ENCODE data around the gene OLFM3.

OLFM3 gene

DNA sequence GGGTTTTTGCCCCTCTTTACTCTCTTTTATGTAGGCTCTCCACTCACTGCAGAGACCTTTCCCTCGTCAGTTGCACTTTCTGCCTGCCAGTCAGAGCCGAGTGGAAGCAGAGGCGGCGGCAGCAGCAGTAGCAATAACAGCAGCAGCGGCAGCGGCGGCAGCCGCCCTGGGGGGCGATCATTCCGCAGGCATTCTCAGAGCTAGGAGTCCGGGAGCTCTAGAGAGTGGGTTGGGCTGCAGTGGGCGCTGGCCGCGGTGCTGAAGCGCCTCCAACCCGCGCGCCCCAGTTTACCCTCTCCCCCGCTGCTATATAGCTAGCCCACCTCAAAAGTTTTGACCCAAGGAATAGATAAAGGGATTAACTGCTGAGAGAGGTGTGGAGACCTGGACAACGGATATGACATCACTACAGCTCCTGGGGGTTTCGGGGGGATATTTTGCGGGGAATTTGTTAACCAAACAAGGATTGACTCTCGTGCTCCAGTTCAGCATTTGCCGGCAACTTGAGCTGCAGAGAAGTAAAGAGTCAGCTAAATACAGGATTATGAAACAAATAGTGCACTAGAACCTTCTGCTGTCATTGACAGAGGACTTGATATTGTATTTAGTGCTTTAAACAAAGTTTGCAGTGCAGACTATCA, at the start of gene OLFM3:
Gene OLFM3, minus strand, starts transcription at position 102 of the 641 bp plus-strand sequence.
- Histone ChIP-seq H3K36me3 (ENCODE audit: low read length) (no peaks in the 10 kb centered on the region), H4K20me1 (ENCODE audit: low read depth, low read length) (no peaks in the 10 kb centered on the region), H3K9ac (ENCODE audit: low read length) (no peak within 1 kb of the TSS)

DNA sequence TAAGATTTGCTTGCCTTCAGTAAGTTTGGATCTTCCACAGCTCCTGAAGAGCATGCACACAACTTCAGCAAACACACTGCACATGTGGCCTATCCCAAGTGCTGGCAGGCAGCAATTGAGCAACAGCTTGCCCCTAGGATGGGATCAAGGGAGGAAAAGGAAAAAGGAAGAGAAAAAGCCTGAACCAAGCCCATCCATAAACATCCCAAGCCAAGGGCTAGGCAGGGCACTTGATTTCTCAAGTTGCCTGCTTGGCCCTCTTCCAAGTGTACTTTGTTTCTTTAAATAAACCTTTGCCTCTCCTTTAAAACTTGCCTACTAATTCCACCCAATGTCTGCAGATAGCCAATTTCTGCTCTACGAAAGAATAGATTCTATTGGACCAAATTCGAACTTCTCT, 49.0 kb upstream of the OLFM3 start:
- Histone ChIP-seq H2AFZ (ENCODE audit: low read depth, low read length, severe bottlenecking) (no peak overlapping the region), H3K27me3 (ENCODE audit: low read length) (no peaks in the 10 kb centered on the region), H3K4me3 (ENCODE audit: insufficient read depth, low read length, poor library complexity, severe bottlenecking) (no peak overlapping the region), H3K9ac (ENCODE audit: low read length) (no peak overlapping the region), H3K79me2 (ENCODE audit: insufficient read depth, low read length) (no peaks in the 10 kb centered on the region), H4K20me1 (ENCODE audit: low read depth, low read length) (no peaks in the 10 kb centered on the region), H3K27ac (ENCODE audit: low read depth, low read length) (no peak overlapping the region), H3K36me3 (ENCODE audit: low read length) (no peaks in the 10 kb centered on the region), H3K9me2 (replicated peaks; ENCODE audit: insufficient read depth, low read length) (no peaks in the 10 kb centered on the region; the same call in 1 of the 2 replicates), H3F3A (ENCODE audit: insufficient read depth) (no peaks in the 10 kb centered on the region), H3K9me3 (ENCODE audit: insufficient read depth, low read length) (no peaks in the 10 kb centered on the region), H3K4me2 (ENCODE audit: low read depth, low read length, poor library complexity, severe bottlenecking) (no peak overlapping the region)
- TF ChIP-seq, protein P1, sequence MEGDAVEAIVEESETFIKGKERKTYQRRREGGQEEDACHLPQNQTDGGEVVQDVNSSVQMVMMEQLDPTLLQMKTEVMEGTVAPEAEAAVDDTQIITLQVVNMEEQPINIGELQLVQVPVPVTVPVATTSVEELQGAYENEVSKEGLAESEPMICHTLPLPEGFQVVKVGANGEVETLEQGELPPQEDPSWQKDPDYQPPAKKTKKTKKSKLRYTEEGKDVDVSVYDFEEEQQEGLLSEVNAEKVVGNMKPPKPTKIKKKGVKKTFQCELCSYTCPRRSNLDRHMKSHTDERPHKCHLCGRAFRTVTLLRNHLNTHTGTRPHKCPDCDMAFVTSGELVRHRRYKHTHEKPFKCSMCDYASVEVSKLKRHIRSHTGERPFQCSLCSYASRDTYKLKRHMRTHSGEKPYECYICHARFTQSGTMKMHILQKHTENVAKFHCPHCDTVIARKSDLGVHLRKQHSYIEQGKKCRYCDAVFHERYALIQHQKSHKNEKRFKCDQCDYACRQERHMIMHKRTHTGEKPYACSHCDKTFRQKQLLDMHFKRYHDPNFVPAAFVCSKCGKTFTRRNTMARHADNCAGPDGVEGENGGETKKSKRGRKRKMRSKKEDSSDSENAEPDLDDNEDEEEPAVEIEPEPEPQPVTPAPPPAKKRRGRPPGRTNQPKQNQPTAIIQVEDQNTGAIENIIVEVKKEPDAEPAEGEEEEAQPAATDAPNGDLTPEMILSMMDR (IDR thresholded peaks at IDR 0.05; ENCODE audit: insufficient read depth, low read length, poor library complexity, severe bottlenecking) = no peak
- no peak for TF ChIP-seq EZH2phosphoT487 (conservative IDR thresholded peaks at IDR 0.05; ENCODE audit: low read length)

More for the DNA sequence above, at the start of gene OLFM3:
- Histone ChIP-seq H3K79me2 (ENCODE audit: insufficient read depth, low read length) (no peaks in the 10 kb centered on the region), H3K9me2 (replicated peaks; ENCODE audit: insufficient read depth, low read length) (no peaks in the 10 kb centered on the region), H3F3A (ENCODE audit: insufficient read depth) (no peaks in the 10 kb centered on the region), H3K9me3 (ENCODE audit: insufficient read depth, low read length) (no peaks in the 10 kb centered on the region), H3K27ac (ENCODE audit: low read depth, low read length) (no peak within 1 kb of the TSS), H2AFZ (ENCODE audit: low read depth, low read length, severe bottlenecking) (no peak within 1 kb of the TSS), H3K4me2 (ENCODE audit: low read depth, low read length, poor library complexity, severe bottlenecking) (no peak within 1 kb of the TSS), H3K4me3 (ENCODE audit: insufficient read depth, low read length, poor library complexity, severe bottlenecking) (no peak within 1 kb of the TSS), H3K27me3 (ENCODE audit: low read length) (no peaks in the 10 kb centered on the region)
- no peak for TF ChIP-seq EZH2phosphoT487 (conservative IDR thresholded peaks at IDR 0.05; ENCODE audit: low read length)
- TF ChIP-seq, protein P1 (IDR thresholded peaks at IDR 0.05; ENCODE audit: insufficient read depth, low read length, poor library complexity, severe bottlenecking) = no peak

DNA sequence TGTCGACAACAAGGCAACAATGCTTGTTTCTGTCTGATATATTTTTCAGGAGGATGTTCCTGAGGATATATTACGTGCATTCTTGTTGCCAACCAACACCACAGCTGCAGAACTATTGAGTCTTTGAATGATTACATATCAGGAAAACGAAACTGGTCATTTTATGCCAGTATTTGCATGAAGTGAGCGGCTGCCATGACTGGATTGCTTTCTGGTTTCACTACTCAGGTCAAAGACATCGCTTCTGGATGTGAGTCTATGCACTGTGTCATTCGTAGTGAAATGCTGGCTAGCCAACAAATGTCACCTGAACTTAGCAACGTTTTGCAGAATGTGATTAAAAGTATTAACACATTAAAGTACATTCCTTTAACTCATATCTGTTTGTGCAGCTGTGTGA, 35.8 kb upstream of the OLFM3 start:
- H2AFZ ChIP-seq (ENCODE audit: low read depth, low read length, severe bottlenecking) = no peak overlapping the region
- H3K4me2 ChIP-seq (ENCODE audit: low read depth, low read length, poor library complexity, severe bottlenecking) = no peak overlapping the region
- no peaks in the 10 kb centered on the region for H3K27me3 ChIP-seq (ENCODE audit: low read length)
- no peaks in the 10 kb centered on the region for H3F3A ChIP-seq (ENCODE audit: insufficient read depth)
- H4K20me1 ChIP-seq (ENCODE audit: low read depth, low read length) = no peaks in the 10 kb centered on the region
- H3K36me3 ChIP-seq (ENCODE audit: low read length) = no peaks in the 10 kb centered on the region
- no peak for TF ChIP-seq EZH2phosphoT487 (conservative IDR thresholded peaks at IDR 0.05; ENCODE audit: low read length)
- TF ChIP-seq, protein P1 (IDR thresholded peaks at IDR 0.05; ENCODE audit: insufficient read depth, low read length, poor library complexity, severe bottlenecking) = no peak
- H3K9me3 ChIP-seq (ENCODE audit: insufficient read depth, low read length) = no peaks in the 10 kb centered on the region
- H3K9me2 ChIP-seq (replicated peaks; ENCODE audit: insufficient read depth, low read length) = no peaks in the 10 kb centered on the region
- no peak overlapping the region for H3K9ac ChIP-seq (ENCODE audit: low read length)
- H3K4me3 ChIP-seq (ENCODE audit: insufficient read depth, low read length, poor library complexity, severe bottlenecking) = no peak overlapping the region
- no peak overlapping the region for H3K27ac ChIP-seq (ENCODE audit: low read depth, low read length)
- no peaks in the 10 kb centered on the region for H3K79me2 ChIP-seq (ENCODE audit: insufficient read depth, low read length)

Measured in SU-DHL-6 (cell line).